ENCODE data around the gene PCDHGB2. TPM values are rescaled to one million over a fixed set of nuclear protein-coding genes. Genes with fewer than 3 reads are reported as not detected.
"Not testable (repeated sequence)": the region's sequence is repeated elsewhere in the genome, so short reads cannot be mapped to it uniquely, and the experiment has no call there.

PCDHGB2 gene
- total and polyA plus RNA-seq, 12 donors = 0.10 to 6.3 (median 2.8) TPM

- intact Hi-C loops (cut with DNase I) = no loop called here
- no peaks in the 10 kb centered on the region for H3K27me3 ChIP-seq
- H3K4me1 ChIP-seq (replicated peaks in 1 of 2) = no peaks in the 10 kb centered on the region
- no peaks in the 10 kb centered on the region for H3K36me3 ChIP-seq (replicated peaks in 1 of 2)
- 23 to 32% (median 25%) methylated on average over 20 to 22 of the region's 22 CpGs for WGBS, 4 donors
- DNase-seq = no peak
- no peak for TF ChIP-seq POLR2A (IDR thresholded peaks at IDR 0.05)
- TF ChIP-seq, protein P1, sequence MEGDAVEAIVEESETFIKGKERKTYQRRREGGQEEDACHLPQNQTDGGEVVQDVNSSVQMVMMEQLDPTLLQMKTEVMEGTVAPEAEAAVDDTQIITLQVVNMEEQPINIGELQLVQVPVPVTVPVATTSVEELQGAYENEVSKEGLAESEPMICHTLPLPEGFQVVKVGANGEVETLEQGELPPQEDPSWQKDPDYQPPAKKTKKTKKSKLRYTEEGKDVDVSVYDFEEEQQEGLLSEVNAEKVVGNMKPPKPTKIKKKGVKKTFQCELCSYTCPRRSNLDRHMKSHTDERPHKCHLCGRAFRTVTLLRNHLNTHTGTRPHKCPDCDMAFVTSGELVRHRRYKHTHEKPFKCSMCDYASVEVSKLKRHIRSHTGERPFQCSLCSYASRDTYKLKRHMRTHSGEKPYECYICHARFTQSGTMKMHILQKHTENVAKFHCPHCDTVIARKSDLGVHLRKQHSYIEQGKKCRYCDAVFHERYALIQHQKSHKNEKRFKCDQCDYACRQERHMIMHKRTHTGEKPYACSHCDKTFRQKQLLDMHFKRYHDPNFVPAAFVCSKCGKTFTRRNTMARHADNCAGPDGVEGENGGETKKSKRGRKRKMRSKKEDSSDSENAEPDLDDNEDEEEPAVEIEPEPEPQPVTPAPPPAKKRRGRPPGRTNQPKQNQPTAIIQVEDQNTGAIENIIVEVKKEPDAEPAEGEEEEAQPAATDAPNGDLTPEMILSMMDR (IDR thresholded peaks at IDR 0.05) = no peak
- no peak overlapping the region for H3K27ac ChIP-seq
- H3K9me3 ChIP-seq (replicated peaks in 1 of 3) = peaks cover 0 to 66% (median 8%) of the 10 kb centered on the region in 3 donors
- peak overlapping the region in 1 of 4 donors; percentile 41 for H3K4me3 ChIP-seq
Observed at GRCh38 chr5:141403387-141403786, 43.6 kb downstream of the PCDHGB2 start.

DNA sequence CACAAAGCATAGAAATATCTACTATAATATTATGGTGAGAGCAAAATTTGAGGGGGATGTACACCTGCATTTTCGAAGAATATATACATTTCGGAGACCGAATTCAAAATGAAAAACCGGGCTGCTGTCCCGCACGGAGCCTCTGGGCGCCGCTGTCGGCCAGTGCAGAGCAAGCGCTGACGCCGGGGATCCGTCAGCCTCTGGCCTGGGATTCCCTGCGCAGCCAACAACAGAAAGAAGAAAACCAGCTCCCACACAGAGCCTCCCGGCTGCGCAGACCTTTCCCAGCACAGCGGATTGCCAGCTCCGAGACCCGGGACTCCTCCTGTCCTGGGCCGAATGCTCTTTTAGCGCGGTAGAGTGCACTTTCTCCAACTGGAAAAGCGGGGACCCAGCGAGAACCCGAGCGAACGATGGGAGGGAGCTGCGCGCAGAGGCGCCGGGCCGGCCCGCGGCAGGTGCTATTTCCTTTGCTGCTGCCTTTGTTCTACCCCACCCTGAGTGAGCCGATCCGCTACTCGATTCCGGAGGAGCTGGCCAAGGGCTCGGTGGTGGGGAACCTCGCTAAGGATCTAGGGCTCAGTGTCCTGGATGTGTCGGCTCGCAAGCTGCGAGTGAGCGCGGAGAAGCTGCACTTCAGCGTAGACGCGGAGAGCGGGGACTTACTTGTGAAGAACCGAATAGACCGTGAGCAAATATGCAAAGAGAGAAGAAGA lies 48.2 kb downstream of the PCDHGB2 start, which contains the start of gene PCDHGB6:
PCDHGB6 (plus strand) TSS at position 232 of the 716 bp plus-strand sequence; CDS start at position 414, 182 bp downstream.
- Histone ChIP-seq H3K9me3 (replicated peaks in 1 of 3) (peaks cover 0 to 69% (median 8%) of the 10 kb centered on the region in 3 donors), H3K4me3 (peak within 1 kb of the TSS in 1 of 4 donors; percentile 43)
- H3K27me3 ChIP-seq; H3K27ac ChIP-seq; H3K36me3 ChIP-seq (replicated peaks in 1 of 2); intact Hi-C loops (cut with DNase I); H3K4me1 ChIP-seq (replicated peaks in 1 of 2): not testable (repeated sequence)
- DNase-seq = peak; percentile 27 to 63 (median 40)
- TF ChIP-seq, protein P1 (IDR thresholded peaks at IDR 0.05) = peak; percentile 16 to 60 (median 44)
- 8 to 14% (median 11%) methylated on average over 25 to 50 of the region's 51 CpGs for WGBS, 4 donors

GRCh38 chr5:141409598-141410306 lies 50.0 kb downstream of the PCDHGB2 start:
- no peak overlapping the region for H3K27ac ChIP-seq
- 15 to 26% (median 21%) methylated on average over 24 to 64 of the region's 64 CpGs for WGBS, 4 donors
- TF ChIP-seq, protein P1 (IDR thresholded peaks at IDR 0.05) = no peak
- no peak for TF ChIP-seq POLR2A (IDR thresholded peaks at IDR 0.05)
- H3K4me1 ChIP-seq (replicated peaks in 1 of 2) = no peaks in the 10 kb centered on the region
- no peaks in the 10 kb centered on the region for H3K27me3 ChIP-seq
- no peak for DNase-seq
- no peak overlapping the region for H3K4me3 ChIP-seq
- peaks cover 0 to 60% (median 8%) of the 10 kb centered on the region in 3 donors for H3K9me3 ChIP-seq (replicated peaks in 1 of 3)
- H3K36me3 ChIP-seq (replicated peaks in 1 of 2) = no peaks in the 10 kb centered on the region
- intact Hi-C loops (cut with DNase I) = loop anchor here (5.0 to 10.0 kb wide), 5 partner anchors 95 to 185 kb away; partner anchors contain the start of gene PCDHB14 (in 1 of the 2)

DNA sequence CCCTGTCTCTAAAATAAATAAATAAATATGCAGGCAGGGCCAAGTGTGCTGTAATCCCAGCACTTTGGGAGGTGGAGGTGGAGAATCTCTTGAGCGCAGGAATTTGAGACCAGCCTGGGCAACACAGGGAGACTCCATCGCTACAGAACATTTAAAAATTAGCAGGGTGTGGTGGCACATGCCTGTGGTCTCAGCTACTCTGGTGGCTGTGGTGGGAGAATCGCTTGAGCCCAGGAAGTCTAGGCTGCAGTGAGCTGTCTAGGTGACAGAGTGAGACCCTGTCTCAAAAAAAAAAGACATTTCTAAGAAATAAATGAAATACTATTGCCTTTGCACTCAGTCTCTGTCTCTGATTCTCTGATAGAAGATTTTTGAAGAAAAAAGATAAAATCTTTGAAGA lies 51.8 kb downstream of the PCDHGB2 start:
- WGBS, 4 donors = 56 to 73% (median 64%) methylated on average over 3 of the region's 3 CpGs
- TF ChIP-seq, protein P1 (IDR thresholded peaks at IDR 0.05) = no peak
- TF ChIP-seq POLR2A (IDR thresholded peaks at IDR 0.05) = no peak
- no peak overlapping the region for H3K27ac ChIP-seq
- H3K27me3 ChIP-seq = no peaks in the 10 kb centered on the region
- no peak overlapping the region for H3K4me3 ChIP-seq
- intact Hi-C loops (cut with DNase I) = loop anchor here (5.0 to 10.0 kb wide), 5 partner anchors 97 to 187 kb away; partner anchors contain the start of gene PCDHB14 (in 1 of the 2)
- no peak for DNase-seq
- H3K9me3 ChIP-seq (replicated peaks in 1 of 3) = peaks cover 0 to 52% (median 6%) of the 10 kb centered on the region in 3 donors
- H3K4me1 ChIP-seq (replicated peaks in 1 of 2) = no peaks in the 10 kb centered on the region
- H3K36me3 ChIP-seq (replicated peaks in 1 of 2) = no peaks in the 10 kb centered on the region

All from adrenal gland (tissue), 12 donors.